ENCODE data around the gene HPS5. TPM values are rescaled to one million over a fixed set of nuclear protein-coding genes. Genes with fewer than 3 reads are reported as not detected.

The HPS5 gene, protein sequence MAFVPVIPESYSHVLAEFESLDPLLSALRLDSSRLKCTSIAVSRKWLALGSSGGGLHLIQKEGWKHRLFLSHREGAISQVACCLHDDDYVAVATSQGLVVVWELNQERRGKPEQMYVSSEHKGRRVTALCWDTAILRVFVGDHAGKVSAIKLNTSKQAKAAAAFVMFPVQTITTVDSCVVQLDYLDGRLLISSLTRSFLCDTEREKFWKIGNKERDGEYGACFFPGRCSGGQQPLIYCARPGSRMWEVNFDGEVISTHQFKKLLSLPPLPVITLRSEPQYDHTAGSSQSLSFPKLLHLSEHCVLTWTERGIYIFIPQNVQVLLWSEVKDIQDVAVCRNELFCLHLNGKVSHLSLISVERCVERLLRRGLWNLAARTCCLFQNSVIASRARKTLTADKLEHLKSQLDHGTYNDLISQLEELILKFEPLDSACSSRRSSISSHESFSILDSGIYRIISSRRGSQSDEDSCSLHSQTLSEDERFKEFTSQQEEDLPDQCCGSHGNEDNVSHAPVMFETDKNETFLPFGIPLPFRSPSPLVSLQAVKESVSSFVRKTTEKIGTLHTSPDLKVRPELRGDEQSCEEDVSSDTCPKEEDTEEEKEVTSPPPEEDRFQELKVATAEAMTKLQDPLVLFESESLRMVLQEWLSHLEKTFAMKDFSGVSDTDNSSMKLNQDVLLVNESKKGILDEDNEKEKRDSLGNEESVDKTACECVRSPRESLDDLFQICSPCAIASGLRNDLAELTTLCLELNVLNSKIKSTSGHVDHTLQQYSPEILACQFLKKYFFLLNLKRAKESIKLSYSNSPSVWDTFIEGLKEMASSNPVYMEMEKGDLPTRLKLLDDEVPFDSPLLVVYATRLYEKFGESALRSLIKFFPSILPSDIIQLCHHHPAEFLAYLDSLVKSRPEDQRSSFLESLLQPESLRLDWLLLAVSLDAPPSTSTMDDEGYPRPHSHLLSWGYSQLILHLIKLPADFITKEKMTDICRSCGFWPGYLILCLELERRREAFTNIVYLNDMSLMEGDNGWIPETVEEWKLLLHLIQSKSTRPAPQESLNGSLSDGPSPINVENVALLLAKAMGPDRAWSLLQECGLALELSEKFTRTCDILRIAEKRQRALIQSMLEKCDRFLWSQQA
- total RNA-seq: 12.3 and 13.1 TPM in 2 replicates

DNA sequence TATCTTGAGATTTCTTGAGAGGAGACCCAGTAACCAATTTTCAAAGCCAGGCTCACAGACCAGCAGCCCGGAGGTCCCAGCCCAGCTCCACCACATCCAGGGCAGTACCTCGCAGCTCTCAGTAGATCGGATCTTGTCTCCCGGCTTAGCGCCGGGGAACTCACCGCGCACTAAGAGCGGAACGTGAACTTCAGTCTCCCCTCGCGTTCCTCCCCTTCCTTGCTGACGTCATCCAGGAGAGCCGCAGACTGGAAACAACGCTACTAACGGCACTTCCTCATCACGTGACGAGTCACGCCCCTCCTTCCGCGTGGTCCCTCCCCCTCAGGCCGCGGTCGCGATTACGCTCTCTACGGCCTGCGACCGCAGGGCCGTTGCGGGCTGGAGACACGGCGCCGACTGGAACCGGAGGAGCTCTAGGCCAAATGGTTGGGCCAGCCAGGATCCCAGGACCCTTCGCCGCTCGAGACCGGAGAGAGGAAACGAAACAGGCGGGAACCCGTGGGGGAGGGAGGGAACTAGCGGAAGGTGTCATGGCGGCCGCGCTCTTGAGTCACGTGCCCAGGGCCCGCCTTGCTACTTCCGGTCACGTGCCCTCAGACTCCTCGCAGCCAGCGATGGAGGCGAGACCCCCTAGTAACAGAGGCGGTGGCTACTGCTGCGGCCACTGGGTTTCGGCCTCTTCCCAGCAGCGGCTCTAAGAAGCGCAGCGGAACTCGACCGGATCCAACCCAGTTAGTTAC is at the start of gene HPS5, which contains the start of gene GTF2H1:
HPS5 (minus strand) TSS at position 172 of the 743 bp plus-strand sequence. CDS start 4,282 bp downstream, outside the sequence.
GTF2H1 (plus strand) TSS at position 599 of the 743 bp plus-strand sequence. CDS start 10,508 bp downstream, outside the sequence.

DNA sequence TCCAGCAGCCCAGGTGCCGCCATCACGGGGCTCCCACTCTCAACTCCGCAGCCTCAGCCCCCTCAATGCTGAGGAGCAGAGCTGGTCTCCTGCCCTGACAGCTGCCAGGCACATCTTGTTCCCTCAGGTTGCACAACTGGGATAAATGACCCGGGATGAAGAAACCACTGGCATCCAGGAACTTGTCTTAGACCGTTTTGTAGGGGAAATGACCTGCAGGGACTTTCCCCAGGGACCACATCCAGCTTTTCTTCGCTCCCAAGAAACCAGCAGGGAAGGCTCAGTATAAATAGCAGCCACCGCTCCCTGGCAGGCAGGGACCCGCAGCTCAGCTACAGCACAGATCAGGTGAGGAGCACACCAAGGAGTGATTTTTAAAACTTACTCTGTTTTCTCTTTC is 56.0 kb downstream of the HPS5 start, which contains the start of gene SAA1:
SAA1 (plus strand) TSS at position 316 of the 400 bp plus-strand sequence. CDS start 624 bp downstream, outside the sequence.

DNA sequence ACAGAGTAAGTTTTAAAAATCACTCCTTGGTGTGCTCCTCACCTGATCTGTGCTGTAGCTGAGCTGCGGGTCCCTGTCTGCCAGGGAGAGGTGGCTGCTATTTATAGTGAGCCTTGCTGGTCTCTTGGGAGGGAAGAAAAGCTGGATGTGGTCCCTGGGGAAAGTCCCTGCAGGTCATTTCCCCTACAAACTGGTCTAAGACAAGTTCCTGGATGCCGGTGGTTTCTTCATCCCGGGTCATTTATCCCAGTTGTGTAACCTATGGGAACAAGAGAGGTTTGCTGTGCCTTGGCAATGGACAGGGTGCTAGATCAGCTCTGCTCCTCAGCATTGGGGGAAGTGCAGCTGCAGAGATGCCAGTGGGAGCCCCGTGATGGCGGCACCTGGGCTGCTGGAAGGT is 73.4 kb downstream of the HPS5 start, which contains the start of gene SAA2:
SAA2 (minus strand) TSS at position 108 of the 400 bp plus-strand sequence. CDS start 657 bp downstream, outside the sequence.

DNA sequence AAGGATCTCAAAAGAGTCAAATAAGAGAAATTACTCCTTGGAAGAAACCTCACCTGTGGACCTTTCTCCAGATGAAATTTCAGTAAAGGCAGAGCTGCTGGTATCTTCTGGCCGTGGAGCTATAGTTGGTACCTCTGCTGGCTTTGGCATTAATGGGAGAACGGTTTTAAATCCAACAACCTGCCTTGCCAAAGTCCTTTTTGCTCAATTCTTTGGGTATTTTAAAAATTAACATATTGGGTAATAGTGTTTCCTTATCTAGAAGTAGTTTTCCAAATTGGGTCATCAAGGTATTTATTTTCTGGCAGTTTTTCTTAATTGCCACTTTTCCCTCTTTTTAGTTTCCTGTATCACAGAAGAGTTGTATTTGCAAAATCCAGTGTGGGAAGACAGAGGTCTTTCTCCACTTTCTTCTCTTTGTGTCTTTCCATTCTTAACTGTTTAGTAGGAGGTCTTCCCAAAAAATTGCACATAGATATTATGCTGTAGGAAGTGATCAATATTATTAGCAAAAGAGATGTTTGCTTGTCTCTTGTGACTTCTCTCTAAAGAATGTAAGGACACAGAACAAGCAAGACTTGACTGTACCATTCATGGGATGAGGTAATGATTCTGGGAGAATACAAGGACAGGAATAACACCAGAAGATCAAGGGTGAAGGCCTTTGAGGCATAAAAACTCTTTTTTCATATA is 85.1 kb downstream of the HPS5 start, which contains the start of gene SAA4:
SAA4 (minus strand) TSS at position 139 of the 693 bp plus-strand sequence. CDS start 876 bp downstream, outside the sequence.

Other genes with a start within 250 kb of the HPS5 start
- 21.2 and 21.7 TPM in 2 replicates for gene SAAL1, start 216.1 kb downstream of the HPS5 start, total RNA-seq
- not detected in 2 replicates for gene MRGPRX3, start 189.6 kb downstream of the HPS5 start, total RNA-seq
- not detected in 2 replicates for gene MRGPRX4, start 149.3 kb downstream of the HPS5 start, total RNA-seq
- gene SAA4, start 85.3 kb downstream of the HPS5 start, total RNA-seq: not detected in 2 replicates
- gene SAA2, start 73.5 kb downstream of the HPS5 start, total RNA-seq: not detected in 2 replicates
- gene SAA1, start 55.9 kb downstream of the HPS5 start, total RNA-seq: 0.74 TPM in 1 of 2 replicates, not detected in the other
- gene GTF2H1, start 427 bp upstream of the HPS5 start, total RNA-seq: 28.8 and 34.3 TPM in 2 replicates
- gene LDHA, start 72.4 kb upstream of the HPS5 start, total RNA-seq: 639 and 689 TPM in 2 replicates
- gene LDHC, start 90.2 kb upstream of the HPS5 start, total RNA-seq: 0.30 and 0.34 TPM in 2 replicates
- gene LDHAL6A, start 133.7 kb upstream of the HPS5 start, total RNA-seq: 0.17 TPM in 1 of 2 replicates, not detected in the other
- 78.2 and 92.1 TPM in 2 replicates for gene TSG101, start 204.8 kb upstream of the HPS5 start, total RNA-seq

All from bronchus fibroblast of lung (primary cell).